Retinal pigment epithelial cell (primary cell): ENCODE data around the gene ASIC2.

Experiments used
- DNase-seq: peaks from one replicate; pipeline ENCODE4 v3.0.0-alpha.2; 2010; ENCODE audit warnings: low read depth
- H3K4me3 ChIP-seq: 2 replicates; pipeline ENCODE4 v1.5.1; 2011; ENCODE audit warnings: mild to moderate bottlenecking, low read length, control low read depth, moderate library complexity
- CTCF ChIP-seq: conservative IDR thresholded peaks from 2 replicates; pipeline ENCODE4 v1.5.1; 2011; ENCODE audit warnings: low read depth, low read length, control low read depth, inconsistent platforms

The ASIC2 gene

DNA sequence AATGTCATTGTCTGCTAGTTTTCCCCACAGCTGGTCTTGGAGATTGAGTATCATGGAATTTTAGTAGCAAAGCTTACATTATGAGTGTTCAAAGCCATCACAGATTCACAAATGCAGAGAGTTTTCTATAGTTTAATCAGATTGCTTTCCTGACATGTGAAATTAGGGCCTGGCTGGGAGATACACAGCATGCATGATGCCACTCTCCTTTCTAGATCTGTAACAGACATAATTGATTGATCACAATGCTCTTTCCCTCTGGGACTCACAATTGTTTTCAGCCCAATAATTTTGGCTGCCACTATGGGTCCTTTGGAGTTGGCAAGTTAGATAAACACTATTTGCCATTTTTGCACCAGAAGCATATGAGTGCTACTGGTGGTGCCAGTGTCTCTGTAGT, 168.9 kb downstream of the ASIC2 start:
- DNase-seq, result no peak
- no peak for TF ChIP-seq CTCF
- no peak overlapping the region for H3K4me3 ChIP-seq

- no peak for TF ChIP-seq CTCF
- no peak overlapping the region for H3K4me3 ChIP-seq
- no peak for DNase-seq
Measured at GRCh38 chr17:33121756-33122155, 171.3 kb downstream of the ASIC2 start.

DNA sequence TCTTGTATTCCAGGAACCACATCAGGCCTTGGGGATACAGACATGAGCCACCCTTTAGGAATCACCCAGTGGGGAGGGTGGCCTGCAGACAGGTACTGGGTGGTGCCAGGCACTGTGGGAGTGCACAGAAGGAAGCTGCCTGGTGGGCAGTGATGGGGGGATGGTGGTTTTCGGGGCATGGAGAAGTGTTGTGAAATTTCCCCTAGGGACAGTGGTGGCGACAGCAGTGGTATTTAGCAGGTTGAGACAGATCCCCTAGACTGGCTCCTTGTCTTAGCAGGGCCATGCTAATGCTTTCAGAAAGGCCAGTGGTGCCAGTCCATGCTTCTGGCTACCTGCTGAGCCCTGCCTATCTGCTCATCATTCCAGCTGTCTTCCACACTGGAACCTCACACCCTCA, 171.8 kb downstream of the ASIC2 start:
- H3K4me3 ChIP-seq, result no peak overlapping the region
- TF ChIP-seq CTCF, result no peak
- DNase-seq, result no peak

DNA sequence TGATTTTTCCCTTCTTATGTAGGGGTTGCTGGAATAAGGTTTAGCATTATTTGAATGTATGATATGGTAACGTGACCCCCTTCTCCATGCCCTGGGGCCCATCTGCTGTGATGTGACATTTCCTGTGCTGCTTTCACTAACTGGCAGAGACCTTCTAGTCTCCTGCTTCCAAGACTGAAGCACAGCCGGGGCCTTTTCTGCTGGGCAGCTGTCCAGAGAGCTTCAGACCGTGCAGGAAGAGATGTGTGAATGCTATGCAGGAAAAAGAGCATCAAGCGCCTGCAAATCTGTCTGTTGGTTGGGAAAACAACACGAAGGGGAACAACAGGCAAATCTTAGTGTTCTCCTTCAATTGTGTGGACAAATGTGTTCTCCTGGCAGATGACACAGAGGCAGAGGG, 173.0 kb downstream of the ASIC2 start:
- no peak for DNase-seq
- TF ChIP-seq CTCF, result no peak

DNA sequence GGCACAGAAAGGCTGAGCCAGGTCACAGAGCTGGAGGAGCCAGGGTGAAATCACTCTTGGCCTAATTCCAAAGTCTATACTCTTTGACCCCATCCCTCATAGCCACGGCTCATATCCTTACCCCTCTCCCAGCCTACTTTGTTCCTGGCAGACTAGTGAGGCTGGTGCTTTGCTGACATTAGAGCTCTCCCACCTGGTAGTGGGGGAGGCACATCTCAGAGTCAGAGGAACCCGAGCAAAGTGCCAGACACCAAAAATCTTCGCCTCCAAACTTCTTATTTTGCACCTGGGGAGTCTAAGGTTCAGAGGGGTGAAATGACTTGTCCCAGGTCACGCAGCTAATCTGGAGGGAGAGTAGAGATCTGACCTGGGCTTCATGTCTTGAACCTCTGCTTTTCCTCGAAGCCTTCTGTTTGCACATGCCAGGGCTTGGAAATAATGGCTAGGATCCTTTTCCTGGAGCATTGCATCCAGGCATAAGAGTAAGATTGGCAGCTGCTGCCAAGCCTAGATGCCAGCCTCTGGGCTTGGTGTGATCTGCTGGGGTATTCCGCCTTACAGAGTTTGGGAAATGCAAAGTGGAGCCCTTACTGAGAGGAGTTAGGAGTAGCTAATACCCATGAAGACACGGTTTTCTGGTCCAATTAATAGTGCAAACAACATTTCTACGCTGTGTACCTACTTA, 174.6 kb downstream of the ASIC2 start:
- no peak overlapping the region for H3K4me3 ChIP-seq
- no peak for TF ChIP-seq CTCF
- no peak for DNase-seq

More for the DNA sequence above, 173.0 kb downstream of the ASIC2 start:
- no peak overlapping the region for H3K4me3 ChIP-seq

DNA sequence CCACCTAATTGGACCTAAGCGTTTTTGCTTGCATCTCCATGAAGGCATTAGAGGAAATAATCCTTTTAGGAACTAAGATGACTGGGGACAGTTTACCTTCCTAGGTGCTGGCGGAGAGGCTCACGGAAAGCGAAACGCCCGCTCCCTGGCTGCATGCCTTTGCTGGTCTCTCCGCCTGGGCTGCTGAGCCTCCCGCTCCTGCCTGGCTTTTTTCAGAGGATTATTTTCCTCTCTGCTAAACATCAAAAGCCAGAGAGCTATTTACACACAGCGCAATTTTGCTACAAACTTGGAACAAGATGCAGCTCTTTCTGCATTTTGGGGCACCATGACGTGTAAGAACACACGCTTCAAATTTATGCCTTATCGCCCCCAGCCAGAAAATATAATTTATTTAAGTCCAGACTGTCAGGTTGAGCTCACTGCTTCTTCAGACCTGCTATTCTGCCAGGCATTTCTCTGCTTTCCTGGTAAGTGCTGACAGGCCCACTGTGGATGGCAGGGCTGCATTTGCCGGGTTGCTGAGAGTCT, 177.0 kb downstream of the ASIC2 start:
- H3K4me3 ChIP-seq, result no peak overlapping the region
- DNase-seq, result no peak
- no peak for TF ChIP-seq CTCF

DNA sequence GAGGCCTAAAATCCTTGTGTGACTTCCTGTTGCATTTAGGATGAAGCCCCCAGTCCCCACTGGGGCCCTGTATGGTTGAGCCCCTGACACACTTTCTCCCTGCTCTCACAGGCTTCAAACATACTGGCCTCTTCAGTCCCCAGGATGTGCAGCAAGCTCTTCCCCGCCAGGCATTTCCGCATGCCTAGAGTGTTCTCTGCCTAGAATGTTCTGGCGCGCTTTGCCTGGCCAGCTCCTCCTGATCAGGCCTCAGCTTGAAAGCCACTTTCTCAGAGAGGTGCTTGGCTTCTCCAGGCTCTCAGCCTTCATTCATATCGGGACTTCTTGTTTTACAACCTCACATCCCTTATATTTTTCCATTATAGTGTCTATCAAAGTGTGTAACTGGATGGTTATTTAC, 177.7 kb downstream of the ASIC2 start:
- TF ChIP-seq CTCF, result no peak
- no peak for DNase-seq
- H3K4me3 ChIP-seq, result no peak overlapping the region
